SH-SY5Y (cell line): Measurements from ENCODE around the gene CDC42BPB.

Source experiments
- GATA2 ChIP-seq: IDR thresholded peaks from 2 replicates; pipeline ENCODE4 v1.6.1; 2011; ENCODE audit warnings: mild to moderate bottlenecking, low read depth, low read length
- GATA3 ChIP-seq: IDR thresholded peaks from 2 replicates; pipeline ENCODE4 v1.6.1; 2011; ENCODE audit warnings: low read depth, mild to moderate bottlenecking, low read length, moderate library complexity

The CDC42BPB gene

DNA sequence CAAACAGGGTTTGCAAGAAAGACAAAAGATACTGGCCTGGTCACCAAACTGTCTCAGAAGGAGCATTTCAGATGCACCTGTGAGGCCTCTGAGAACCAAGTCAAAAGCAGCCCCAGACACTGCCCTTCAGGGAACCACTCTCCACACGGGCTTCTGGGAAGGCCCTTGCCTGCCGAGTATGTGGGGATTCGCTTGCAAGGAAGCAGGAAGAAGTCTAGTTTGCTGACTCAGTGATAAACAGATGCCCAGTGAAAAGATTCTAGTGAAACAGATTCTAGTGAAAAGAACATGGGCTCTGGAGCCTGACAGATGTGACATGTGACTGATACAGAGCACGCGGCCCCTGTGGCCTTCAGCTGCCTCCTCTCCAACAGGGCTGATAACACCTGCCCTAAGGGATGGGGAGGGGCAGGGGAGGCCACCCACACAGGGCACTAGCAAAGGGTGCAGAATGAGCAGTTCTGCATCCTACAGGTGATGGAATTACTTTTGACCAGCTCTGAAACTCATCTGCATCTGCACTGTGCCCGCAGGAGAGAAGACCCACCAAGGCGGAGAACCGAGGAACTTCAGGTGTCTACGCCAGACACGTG is 115.8 kb downstream of the CDC42BPB start:
- TF ChIP-seq GATA2 (no peak), GATA3 (no peak)

DNA sequence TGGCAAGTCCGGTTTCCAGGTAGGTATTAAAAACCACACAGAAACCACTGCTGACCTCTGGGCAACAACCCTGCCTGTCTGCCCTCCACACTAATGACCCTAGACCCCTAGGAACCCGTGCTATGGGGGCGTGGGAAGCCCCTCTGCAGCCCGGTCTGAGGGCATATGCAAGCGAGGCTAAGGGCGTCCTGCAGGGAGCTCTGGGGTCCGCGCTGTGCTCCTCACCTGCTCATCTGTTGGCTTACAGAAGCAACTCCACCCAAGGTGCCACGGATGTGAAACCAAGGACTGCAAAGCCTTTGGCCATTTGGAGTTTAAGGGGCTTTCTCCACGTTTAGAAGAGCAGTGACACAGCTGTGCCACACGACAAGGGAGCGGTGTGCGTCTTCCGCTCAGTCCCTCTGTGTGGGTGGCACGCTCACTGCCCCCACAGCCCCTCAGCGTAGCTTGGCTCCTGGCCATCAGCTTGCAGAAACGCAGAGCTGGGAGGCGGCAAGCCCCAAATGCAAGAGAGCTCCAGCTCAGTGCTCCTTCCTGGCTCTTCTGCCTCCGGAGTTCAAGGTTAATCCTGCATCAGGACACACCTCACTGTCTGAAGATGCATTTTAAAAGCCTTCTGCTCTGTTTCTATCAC is 116.5 kb downstream of the CDC42BPB start:
- TF ChIP-seq GATA2 (no peak), GATA3 (no peak)

GRCh38 chr14:102939820-102940561 is 117.4 kb downstream of the CDC42BPB start:
- TF ChIP-seq GATA2, result no peak
- no peak for TF ChIP-seq GATA3

GRCh38 chr14:102939329-102939728 is 118.0 kb downstream of the CDC42BPB start:
- TF ChIP-seq GATA3 (no peak), GATA2 (no peak)

- TF ChIP-seq GATA3, result no peak
- no peak for TF ChIP-seq GATA2
These were observed 119.2 kb downstream of the CDC42BPB start for GRCh38 chr14:102938191-102938590.

- no peak for TF ChIP-seq GATA2
These were observed 119.8 kb downstream of the CDC42BPB start for GRCh38 chr14:102937331-102938175.

DNA sequence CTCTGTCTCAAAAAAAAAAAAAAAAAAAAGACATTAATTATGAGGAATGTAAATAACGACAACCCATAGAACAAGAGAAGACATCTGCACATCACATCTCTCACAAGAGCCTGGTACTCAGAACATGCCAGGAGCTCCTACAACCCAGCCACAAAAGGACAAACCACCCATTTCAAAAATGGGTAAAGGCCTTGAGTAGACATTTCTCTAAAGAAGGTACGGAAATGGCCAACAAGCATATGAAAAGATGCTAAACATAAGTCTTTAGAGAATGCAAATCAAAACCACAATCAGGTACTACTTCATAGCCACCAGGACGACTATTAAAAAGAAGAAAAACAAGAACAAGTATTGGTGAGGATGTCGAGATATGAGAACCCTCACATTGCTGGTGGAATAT is 121.6 kb downstream of the CDC42BPB start:
- no peak for TF ChIP-seq GATA3
- TF ChIP-seq GATA2, result no peak

DNA sequence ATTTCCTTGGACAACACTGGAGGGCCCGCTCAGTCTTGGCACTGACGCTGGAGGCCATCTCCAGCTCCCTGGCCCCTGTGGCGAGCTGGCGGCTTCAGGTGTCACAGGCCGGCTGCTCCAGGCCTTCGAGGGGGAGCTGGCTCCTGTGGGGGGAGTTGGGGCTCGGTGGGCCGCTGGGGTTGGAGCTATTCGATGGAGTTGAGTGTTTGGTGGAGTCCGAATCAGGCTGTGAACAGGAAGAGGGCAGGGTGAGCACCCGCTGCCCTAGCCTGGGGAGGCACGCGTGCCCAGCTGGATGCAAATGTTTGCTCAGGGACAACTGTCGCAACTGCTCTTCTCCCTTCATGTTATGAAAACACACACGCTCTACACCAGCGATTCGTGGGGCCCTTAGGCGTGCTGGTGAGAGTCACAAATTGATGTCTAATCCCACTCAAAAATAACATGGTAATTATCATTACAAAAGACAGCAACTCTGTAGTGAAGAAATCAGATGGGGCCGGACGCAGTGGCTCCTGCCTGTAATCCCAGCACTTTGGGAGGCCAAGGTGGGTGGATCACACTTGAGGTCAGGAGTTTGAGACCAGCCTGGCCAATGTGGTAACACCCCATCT is 123.6 kb downstream of the CDC42BPB start:
- TF ChIP-seq GATA3, result no peak
- TF ChIP-seq GATA2, result no peak

DNA sequence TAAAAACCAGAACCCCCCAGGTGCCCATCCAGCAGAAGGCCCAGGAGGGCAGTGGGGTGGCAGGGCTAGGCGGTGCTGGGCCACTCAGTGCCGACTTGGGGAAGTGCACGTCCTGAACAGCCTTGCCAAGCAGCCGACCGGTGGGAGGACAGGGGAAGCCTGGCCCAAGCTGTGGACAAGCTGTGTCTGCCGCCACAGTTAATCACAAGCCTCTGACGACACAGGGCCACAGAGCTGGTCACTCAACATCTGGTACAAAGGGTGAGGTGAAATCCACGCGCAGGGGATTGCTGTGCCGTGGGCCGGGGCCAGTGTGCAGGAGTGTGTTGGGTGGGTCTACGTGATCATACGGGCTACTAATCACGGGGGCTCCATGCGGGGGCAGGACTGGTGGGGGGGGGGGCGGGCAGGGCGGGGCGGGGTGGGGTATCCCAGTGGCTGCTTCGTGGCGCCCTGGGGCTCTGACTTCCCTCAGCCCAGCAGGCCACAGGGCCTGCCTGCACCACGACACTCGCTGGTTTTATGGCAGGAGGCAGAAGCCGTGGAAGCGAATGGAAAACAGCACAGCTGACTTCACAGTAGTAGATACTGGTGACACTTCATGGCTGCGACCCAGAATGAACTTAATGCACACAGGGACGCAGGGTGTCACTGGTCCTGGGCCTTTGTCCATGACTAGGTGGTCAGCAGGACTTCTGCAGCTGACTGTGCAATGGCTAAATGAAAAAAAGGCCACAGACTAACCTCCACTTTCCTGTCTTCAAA is 124.7 kb downstream of the CDC42BPB start:
- TF ChIP-seq GATA3 (no peak), GATA2 (no peak)

GRCh38 chr14:102931580-102932285 is 125.6 kb downstream of the CDC42BPB start:
- TF ChIP-seq GATA2 (no peak), GATA3 (no peak)

DNA sequence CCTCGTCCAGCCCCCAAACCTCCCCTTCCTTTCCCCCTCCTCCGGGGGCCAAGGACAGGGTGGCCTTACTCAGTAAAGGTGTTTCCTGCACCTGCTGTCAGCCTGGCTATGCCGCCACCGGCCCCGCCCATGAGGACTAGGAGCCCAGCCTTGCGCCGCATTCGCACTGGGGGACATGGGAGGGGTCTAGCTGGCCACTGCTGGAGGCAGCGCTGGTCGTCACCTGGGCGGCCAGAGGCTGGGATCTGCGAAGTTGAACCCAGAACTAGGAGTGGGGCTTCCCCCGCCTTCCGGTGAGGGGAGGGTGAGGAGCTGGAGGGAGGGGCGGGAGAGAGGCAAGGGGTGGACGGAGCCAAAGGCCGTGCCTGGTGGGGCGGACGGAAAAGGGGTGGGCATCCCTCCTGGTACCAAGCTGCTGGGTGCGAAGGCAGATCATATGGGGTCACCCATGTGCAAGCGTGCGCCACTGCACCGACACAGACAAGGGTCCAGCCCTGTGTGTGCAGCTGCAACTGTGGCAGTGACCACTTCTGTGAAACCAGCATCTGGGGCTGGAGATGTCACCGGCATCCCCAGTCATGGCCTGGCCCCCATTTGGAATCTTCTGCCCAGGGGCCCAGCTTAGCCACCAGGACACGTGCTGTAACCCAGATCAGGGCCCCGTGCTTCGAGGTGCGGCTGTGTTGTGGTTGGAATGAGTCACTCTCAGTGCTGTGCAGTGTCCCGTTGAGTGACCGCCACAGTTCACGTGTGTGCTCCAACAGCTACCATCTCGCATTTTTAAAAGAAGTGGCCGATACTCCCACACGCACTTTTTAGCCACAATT is 126.4 kb downstream of the CDC42BPB start:
- TF ChIP-seq GATA2, result no peak
- TF ChIP-seq GATA3, result no peak
